ENCODE data around the gene ERGIC1.

- no peak for TF ChIP-seq CTCF (IDR thresholded peaks at IDR 0.05; ENCODE audit: poor library complexity, severe bottlenecking)
- TF ChIP-seq EZH2 (IDR thresholded peaks at IDR 0.05; ENCODE audit: borderline replicate concordance, insufficient read depth, low read length, poor library complexity, severe bottlenecking): no peak
- TF ChIP-seq POLR2AphosphoS5 (IDR thresholded peaks at IDR 0.05): no peak
- TF ChIP-seq MXI1 (conservative IDR thresholded peaks at IDR 0.05; ENCODE audit: poor library complexity, severe bottlenecking): no peak
- TF ChIP-seq TAF1 (IDR thresholded peaks at IDR 0.05; ENCODE audit: low read depth): no peak
Observed at GRCh38 chr5:172874647-172875504, 40.8 kb downstream of the ERGIC1 start.
